A549 treated with CORT108297 at 1 μM for 4 hours (cell line): ENCODE measurements around the gene NRARP. TPM values are rescaled to one million over a fixed set of nuclear protein-coding genes. Genes with fewer than 3 reads are reported as not detected.

Experiments
- total RNA-seq: library from RNA; stranded (reverse); fragments of 200-300 nt; extraction: Qiagen RNA extraction; gene quantifications from 5 replicates; pipeline ENCODE4 v1.2.3, GENCODE V29; 2022

NRARP gene, protein sequence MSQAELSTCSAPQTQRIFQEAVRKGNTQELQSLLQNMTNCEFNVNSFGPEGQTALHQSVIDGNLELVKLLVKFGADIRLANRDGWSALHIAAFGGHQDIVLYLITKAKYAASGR
- 2.8 to 7.8 TPM (median 4.8 TPM) in 5 replicates for total RNA-seq

DNA sequence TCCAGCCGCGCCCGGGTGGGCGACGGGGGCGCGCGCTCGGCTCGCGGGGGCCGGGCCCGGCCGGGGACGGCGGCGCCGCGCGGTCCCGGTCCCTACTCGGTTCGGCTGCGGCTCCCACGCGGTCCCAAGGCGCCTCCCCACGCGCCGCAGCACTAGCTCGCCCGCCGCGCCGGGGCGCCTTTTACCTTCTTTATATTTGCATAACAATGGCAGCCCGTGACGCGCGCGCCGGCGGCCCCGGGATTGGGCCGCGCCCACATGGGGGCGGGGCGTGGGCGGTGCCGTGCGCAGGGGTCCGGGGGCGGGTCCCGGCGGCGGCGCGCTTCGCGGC lies at the start of gene NRARP:
Gene NRARP, minus strand, starts transcription at position 154 of the 331 bp plus-strand sequence. CDS start 343 bp downstream, outside the sequence.

GRCh38 chr9:137277329-137278041 lies 24.6 kb downstream of the NRARP start, which contains the start of gene TOR4A:
Gene TOR4A (plus strand): TSS chr9:137277726. CDS start chr9:137278690, 964 bp downstream.

DNA sequence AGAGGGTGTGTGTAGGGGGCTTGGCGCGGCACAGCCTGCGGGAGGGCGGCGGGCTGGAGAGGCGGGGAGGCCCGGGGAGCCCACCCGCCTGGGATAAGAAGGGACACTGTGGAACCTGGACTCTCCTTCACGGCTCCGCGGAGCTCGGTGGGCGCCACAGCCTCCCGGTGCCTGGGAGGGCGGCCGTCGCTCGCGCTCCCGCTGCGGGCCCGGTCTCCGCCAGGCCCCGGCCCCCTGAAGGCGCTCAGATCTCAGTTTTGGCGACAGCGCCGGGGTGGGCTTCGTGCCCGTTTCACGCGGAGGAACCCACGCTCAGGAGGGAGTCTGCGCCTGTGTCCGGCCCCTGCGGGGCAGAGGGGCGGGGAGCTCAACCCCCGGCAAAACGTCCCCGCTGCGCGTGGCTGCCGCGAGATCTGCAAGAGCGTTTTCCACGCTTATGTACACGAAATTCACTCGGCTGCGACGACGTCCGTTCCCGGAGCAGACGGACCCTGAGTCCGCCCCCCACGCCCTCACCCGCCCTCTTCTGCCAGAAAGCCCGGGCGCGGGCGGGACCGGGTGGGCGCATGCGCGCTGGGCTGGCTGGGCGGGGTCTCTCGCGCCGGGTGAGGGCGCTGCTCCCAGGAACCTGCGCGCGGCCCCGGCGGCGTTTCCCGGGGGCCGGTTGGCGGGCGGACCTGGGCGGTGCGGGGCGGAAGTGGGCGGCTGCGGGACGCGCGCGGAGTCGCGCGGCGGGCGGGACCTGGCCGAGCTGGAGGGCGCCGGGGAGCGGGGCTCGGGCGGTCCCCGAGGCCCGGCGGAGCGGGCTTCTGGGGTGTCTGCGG lies 47.2 kb downstream of the NRARP start, which contains the start of gene NELFB:
Gene NELFB, plus strand, starts transcription at position 704 of the 824 bp plus-strand sequence.

DNA sequence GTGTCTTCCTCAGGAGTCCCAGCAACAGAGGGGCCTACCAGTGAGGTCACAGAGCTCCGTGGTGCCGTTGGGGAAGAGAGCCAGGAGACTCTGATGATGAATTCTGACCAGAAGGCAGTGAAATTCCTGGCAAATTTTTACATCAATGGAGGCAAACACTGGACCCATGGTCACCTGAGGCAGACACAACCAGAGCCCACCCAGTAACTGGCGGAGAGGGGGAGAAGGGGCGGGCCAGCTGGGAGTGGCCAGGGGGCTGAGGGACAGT lies 50.9 kb downstream of the NRARP start, which contains the start of gene STPG3:
Gene STPG3, plus strand, starts transcription at position 93 of the 268 bp plus-strand sequence. Its CDS starts 1 bp downstream, at position 94.

Other genes with a start within 250 kb of the NRARP start
- gene ENTPD2, start 248.2 kb downstream of the NRARP start, total RNA-seq = 0.63 to 1.4 TPM (median 0.95 TPM) in 5 replicates
- 15.2 to 28.2 TPM (median 25.3 TPM) in 5 replicates for gene SAPCD2, start 231.7 kb downstream of the NRARP start, total RNA-seq
- 9.5 to 17.0 TPM (median 12.6 TPM) in 5 replicates for gene UAP1L1, start 224.8 kb downstream of the NRARP start, total RNA-seq
- 42.2 to 55.4 TPM (median 51.2 TPM) in 5 replicates for gene MAN1B1, start 215.3 kb downstream of the NRARP start, total RNA-seq
- gene DPP7, start 187.5 kb downstream of the NRARP start, total RNA-seq = 72.4 to 138 TPM (median 129 TPM) in 5 replicates
- 0.22 to 0.94 TPM (median 0.34 TPM) in 5 replicates for gene GRIN1, start 163.1 kb downstream of the NRARP start, total RNA-seq
- gene LRRC26, start 132.2 kb downstream of the NRARP start, total RNA-seq = 0.61 to 2.2 TPM (median 1.4 TPM) in 5 replicates
- not detected in 5 replicates for gene TMEM210, start 130.2 kb downstream of the NRARP start, total RNA-seq
- 24.9 to 40.7 TPM (median 36.9 TPM) in 5 replicates for gene ANAPC2, start 113.7 kb downstream of the NRARP start, total RNA-seq
- gene SSNA1, start 113.6 kb downstream of the NRARP start, total RNA-seq = 102 to 161 TPM (median 150 TPM) in 5 replicates
- gene TPRN, start 101.5 kb downstream of the NRARP start, total RNA-seq = 6.2 to 10.5 TPM (median 10.1 TPM) in 5 replicates
- 35.3 to 48.6 TPM (median 45.8 TPM) in 5 replicates for gene TMEM203, start 96.6 kb downstream of the NRARP start, total RNA-seq
- 11.5 to 21.6 TPM (median 18.2 TPM) in 5 replicates for gene NDOR1, start 96.6 kb downstream of the NRARP start, total RNA-seq
- gene RNF208, start 80.0 kb downstream of the NRARP start, total RNA-seq = 0.95 to 2.7 TPM (median 2.2 TPM) in 5 replicates
- 2.7 to 5.0 TPM (median 4.3 TPM) in 5 replicates for gene CYSRT1, start 77.1 kb downstream of the NRARP start, total RNA-seq
- 0.09 to 0.24 TPM (median 0.14 TPM) in 5 replicates for gene RNF224, start 74.8 kb downstream of the NRARP start, total RNA-seq
- 0.07 to 0.14 TPM (median 0.10 TPM) in 4 of 5 replicates, not detected in the other for gene SLC34A3, start 71.4 kb downstream of the NRARP start, total RNA-seq
- gene TUBB4B, start 61.0 kb downstream of the NRARP start, total RNA-seq = 616 to 807 TPM (median 766 TPM) in 5 replicates
- gene STPG3, start 51.0 kb downstream of the NRARP start, total RNA-seq = 0.07 TPM in 1 of 5 replicates, not detected in the others
- 42.6 to 62.4 TPM (median 57.8 TPM) in 5 replicates for gene NELFB, start 46.9 kb downstream of the NRARP start, total RNA-seq
- 17.1 to 31.6 TPM (median 26.1 TPM) in 5 replicates for gene TOR4A, start 24.5 kb downstream of the NRARP start, total RNA-seq
- 4.9 to 7.8 TPM (median 7.0 TPM) in 5 replicates for gene EXD3, start 120.9 kb upstream of the NRARP start, total RNA-seq
- gene NOXA1, start 121.1 kb upstream of the NRARP start, total RNA-seq = 0.78 to 2.3 TPM (median 2.0 TPM) in 5 replicates
- gene ENTPD8, start 139.1 kb upstream of the NRARP start, total RNA-seq = 0.21 to 0.27 TPM (median 0.24 TPM) in 5 replicates
- 30.7 to 47.3 TPM (median 43.7 TPM) in 5 replicates for gene NSMF, start 157.1 kb upstream of the NRARP start, total RNA-seq
- 0.37 to 1.1 TPM (median 0.76 TPM) in 5 replicates for gene PNPLA7, start 248.1 kb upstream of the NRARP start, total RNA-seq
- 45.9 to 97.5 TPM (median 93.9 TPM) in 5 replicates for gene MRPL41, start 249.6 kb upstream of the NRARP start, total RNA-seq